Measurements from ENCODE around the gene CWC25.
"Not testable (repeated sequence)": the region's sequence is repeated elsewhere in the genome, so short reads cannot be mapped to it uniquely, and the experiment has no call there.

The CWC25 gene

DNA sequence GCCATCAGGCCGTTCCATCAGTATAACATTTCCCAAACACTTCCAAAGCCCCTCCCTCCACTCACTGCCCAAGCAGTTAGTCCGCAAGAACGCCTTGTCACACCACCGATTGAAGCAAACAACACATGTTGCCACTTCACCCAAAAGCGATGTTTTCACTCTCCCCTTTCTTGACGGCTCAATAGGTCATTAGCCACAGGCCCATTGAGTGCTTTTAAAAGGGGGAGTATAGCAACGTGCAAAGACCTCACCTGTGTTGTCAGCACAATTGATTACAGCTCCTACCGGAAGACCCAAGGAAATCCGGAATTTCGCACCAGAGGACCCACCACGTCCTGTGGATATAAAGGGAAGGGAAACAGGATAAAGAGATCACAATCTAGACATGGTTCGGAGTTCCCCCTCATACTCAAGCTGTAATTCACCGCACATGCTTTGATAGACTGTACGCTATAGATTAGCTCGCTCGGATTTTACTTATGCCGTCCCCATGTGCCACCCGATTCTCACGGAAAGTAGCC is 27.7 kb upstream of the CWC25 start:
- DNase-seq, result no peak

- DNase-seq, result no peak
Measured at GRCh38 chr17:38851434-38851833, 26.3 kb upstream of the CWC25 start.

DNA sequence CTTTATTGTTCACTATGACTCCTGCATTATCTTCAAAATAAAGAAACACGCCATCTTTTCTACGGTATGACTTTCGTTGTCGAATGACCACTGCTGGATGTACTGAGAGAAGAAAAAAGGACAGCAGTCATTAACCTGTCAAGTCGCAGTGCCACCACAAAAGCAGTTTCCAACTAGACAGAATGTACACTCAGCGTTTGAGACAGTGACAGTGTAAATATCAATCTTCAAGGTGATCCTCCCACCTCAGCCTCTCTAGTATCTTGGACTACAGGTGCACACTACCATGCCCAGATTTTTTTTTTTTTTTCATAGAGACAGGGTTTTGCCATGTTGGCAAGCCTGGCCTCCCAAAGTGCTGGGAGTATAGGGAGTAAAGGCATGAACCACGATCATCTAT is 25.3 kb upstream of the CWC25 start:
- DNase-seq, result no peak

DNA sequence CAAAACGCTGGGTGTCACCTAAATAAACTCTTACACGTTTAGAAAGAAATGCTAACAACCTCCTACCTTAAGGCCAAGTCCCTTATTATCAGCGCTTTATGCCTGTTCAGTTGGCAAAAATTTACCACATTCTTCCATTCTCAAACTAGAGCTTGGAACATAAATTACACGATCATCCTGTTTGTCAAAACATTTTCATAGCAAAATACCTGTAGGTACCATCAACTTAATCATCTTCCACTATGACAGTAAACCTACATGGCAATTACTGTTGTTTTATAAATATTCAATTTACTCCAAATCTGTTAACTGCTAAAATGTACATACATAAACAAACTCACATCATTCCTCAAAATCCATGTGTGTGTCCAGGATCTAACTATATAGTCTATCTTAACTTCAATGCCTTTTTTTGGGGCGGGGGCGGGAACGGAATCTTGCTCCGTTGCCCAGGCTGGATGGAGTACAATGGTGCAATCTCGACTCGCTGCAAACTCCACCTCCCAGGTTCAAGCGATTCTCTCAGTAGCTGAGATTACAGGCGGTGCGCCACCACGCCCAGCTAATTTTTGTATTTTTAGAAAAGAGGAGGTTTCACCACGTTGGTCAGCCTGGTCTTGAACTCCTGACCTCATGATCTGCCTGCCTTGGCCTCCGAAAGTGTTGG is 24.0 kb upstream of the CWC25 start:
- DNase-seq, result no peak

DNA sequence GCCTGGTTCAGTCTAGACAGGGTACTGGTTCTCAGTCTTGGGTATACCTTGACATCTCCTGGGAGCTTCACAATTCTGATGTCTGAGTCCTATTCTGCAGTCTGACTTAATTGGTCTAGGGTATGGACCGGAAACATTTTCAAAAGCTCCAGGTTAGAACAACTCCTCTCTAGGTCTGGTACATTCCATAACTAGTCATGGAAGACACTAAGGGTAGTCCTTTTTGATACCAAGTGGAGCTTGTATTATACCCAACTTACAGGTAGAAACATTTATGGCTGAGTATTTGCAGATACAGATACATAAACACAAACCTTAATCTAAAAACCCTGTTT is 23.4 kb upstream of the CWC25 start:
- no peak for DNase-seq

DNA sequence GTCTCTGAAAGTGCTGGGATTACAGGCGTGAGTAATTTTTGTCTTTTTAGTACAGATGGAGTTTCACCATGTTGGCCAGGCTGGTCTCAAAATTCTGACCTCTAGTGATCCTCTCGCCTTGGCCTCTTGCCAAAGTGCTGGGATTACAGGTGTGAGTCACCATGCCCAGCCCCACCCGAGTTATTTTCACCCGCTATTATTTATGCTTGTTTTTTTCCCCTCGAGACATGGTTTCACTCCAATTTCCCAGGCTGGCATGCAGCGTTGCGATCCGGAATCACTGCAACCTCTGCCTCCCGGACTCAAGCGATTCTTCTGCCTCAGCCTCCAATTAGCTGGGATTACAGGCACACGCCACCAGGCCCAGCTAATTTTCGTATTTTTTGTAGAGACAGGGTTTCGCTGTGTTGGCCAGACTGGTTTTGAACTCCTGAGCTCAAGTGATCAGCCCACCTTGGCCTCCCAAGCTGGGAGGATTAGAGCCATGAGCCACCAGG is 19.2 kb upstream of the CWC25 start:
- no peak for DNase-seq

- no peak for DNase-seq
Measured at GRCh38 chr17:38825762-38826247, 684 bp upstream of the CWC25 start.

DNA sequence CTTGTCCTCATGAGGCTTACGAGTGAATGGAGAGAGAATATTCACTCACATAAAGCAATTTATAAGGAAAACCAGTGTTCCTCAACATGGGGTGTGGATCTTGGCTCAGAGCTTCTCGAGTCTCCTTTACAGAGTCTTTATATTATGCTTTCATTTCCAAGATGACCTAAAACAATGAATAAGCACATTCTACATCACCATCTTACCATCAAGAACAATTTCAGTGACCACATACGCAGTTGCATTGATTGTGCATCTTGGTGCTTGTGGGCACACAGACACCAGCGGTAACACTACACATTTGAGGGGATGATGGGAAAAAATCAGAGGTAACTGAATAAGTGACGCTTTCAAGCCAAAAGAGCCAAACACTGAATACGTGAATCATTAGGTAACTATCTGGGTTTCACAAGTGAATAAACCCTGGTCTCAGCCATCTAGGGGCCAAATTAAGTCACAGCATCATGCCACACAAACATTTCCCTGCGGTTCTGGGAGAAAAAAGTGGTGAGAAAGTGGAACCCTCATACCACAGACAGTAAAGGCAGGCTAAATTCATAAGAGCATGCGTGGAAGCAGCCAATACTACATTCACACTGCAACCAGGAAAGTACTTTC is 9.4 kb downstream of the CWC25 start:
- no peak for DNase-seq

DNA sequence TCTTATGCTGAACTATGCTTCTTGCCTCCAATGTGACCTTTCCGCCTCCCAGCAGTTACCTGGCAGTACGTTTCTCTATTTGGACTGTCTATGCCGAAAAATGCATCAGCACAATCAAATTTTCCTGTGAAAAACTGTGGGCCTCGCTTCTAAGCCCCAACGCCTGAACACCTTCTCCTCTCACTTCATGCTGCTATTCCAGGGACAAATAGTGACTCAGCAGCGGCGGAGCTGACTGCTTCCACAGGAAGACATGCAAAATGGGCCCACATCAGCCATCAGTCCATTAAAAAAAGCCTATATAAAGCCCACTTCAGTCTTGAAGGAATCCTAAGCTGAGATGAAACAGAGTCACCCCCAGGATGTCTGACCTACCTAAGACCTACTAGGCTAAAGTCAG is 15.3 kb downstream of the CWC25 start:
- DNase-seq, result no peak

- DNase-seq, result no peak
Measured at GRCh38 chr17:38800237-38800760, 24.8 kb downstream of the CWC25 start.

DNA sequence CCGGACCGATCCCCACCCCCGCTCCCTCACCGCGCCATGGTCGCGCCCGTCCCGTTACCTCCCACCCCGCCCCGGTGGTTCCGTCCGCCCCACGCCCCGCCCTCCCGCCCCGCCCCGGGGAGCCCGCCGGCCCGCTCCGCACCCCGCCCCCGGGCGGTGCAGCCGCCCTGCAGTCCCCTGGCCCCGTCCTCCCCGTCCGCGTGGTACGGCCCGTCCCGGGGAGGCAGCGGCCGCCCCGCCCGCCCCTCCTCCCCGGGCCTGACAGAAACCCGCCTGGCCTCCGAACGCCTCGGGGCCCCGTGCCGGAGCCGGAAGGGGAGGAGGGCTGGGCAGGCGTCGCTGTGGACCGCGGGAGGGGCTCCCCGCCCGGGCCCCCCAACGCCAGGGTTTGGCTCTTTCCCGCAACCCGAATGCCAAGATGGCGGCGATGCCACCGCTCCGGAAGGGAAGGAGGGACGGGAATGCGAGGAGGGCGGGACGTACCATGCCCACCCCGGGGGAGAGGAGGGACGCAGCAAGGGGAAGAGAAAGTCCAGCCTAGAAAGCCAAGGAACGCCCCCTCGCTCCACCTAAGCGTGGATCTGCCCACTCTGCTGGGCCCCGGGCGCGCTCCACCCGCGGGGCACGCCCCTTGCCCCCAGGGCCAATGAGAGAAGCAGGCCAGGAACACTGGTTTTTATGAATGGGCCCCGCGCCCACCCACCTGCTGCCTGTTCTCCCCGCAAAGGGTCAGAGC is 25.5 kb downstream of the CWC25 start, which contains the start of gene PIP4K2B:
PIP4K2B (minus strand) TSS at position 56 of the 736 bp plus-strand sequence. CDS start 132 bp downstream, outside the sequence.
- peak; percentile 98 to 99 for DNase-seq

DNA sequence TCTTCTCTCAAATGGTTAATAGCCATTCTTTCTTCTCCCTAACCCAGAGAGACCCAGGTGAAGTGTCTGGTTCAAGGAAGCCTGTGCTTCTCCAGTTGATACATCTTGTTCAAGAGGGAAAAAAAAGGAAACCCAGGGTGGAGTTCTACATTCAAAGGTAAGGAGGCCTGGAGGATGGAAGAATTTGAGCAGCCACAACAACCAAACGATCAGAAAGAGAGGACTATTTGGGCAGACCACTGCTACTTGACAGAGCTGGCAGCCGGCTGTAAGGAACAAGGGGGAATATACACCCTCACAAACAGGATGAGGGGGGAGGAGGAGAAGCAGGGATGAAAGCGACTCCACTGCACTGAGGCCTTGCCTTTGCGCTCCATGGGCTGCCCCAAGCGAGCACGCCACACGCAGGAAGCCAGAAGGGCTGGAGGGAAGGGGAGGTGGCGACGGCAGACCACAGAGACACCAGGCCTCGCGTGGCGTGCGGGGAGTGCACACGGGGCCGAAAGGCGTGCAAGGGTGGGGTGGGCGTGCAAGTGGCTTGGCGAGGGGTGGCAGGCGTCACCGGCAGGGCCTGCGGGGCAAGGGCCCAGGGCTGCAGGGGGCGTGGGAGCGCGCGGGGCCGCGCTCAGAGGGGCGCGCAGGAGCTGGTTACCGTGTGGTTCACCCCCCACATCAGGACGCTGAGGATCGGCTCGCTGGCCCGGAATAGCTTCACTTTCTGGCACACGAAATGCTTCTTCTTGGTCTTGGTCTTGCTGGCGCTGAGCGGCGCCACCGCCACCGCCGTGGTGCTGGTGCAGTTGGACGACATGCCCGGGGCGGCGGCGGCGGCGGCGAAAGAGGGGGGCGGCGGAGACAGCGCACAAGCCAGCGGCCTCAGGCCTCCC is 26.3 kb downstream of the CWC25 start:
- DNase-seq, result peak; percentile 39 to 48

- DNase-seq, result no peak
Measured at GRCh38 chr17:38797828-38798227, 27.3 kb downstream of the CWC25 start.

DNA sequence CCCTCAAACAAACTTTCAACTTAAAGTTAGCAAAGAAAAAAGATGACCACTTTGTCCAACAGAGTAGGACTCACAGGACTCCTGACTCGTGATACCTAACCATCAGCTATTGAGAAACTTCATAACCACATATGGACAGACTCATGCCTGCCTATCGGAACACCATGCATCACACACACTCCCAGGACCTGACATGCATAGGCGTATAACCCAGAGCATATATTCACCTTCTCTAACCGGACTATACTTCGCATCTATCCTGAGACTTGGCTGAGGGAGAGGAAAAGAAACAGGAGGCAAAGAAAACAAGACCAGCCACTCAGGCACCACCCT is 28.0 kb downstream of the CWC25 start:
- peak in 1 of 2 experiments; percentile 21 for DNase-seq

- peak; percentile 21 to 29 for DNase-seq
Measured at GRCh38 chr17:38796451-38797157, 28.5 kb downstream of the CWC25 start.

DNA sequence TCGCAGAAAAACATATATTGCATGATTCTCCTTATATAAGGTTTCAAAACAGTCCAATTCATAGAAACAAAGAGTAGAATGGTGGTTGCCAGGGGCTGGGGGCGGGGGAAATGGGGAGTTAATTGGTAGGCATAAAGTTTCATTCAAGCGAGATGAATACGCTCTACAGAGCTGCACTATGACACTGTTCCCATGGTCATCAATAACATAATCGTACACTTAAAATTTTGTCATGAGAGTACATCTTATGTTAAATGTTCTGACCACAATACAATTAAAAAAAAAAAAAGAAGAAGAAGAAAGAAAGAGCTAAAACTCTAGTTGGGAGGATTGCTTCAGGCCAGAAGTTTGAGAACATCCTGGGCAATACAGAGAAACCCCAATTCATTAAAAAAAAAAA is 30.9 kb downstream of the CWC25 start:
- DNase-seq, result no peak

- no peak for DNase-seq
Measured at GRCh38 chr17:38791162-38791561, 34.0 kb downstream of the CWC25 start.

DNA sequence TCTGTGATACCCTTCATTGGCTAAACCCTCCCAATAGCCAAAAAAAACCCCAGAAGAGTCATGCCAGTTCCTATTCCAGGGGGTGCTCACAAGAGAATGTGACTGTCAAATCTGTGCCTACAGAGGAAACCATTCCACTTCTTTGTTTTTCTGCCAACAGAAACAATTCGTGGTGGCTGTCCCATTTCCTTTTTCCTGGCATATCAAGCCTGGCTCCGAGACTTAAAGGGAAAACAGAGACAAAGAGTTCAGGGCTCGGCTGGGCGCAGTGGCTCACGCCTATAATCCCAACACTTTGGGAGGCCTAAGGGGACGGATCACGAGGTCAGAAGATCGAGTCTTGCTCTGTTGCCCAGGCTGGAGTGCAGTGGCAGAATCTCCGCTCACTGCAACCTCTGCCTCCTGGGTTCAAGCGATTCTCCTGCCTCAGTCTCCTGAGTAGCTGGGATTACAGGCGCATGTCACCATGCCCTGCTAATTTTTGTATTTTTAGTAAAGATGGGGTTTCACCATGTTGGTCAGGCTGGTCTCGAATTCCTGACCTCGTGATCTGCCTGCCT is 34.9 kb downstream of the CWC25 start:
- DNase-seq, result not testable (repeated sequence)

DNA sequence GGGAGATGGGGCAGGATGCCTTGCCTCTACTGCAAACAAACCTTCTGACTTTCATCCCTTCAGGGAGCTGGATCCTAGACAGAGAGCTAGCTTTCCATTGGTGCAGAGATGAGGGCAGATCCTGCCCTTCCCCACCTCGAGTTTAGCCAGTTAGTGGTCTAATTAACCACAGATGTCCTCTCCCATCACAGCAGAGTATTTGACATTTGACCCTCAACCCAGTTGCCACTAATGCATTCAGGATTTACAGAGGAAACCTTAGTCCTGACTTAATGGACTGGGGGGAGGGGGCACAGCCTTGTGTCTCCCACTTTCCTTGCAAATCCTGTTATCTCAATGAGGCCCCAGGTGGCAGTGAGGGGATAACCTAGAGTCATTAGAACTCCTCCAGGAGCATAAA is 35.9 kb downstream of the CWC25 start:
- DNase-seq, result no peak

DNA sequence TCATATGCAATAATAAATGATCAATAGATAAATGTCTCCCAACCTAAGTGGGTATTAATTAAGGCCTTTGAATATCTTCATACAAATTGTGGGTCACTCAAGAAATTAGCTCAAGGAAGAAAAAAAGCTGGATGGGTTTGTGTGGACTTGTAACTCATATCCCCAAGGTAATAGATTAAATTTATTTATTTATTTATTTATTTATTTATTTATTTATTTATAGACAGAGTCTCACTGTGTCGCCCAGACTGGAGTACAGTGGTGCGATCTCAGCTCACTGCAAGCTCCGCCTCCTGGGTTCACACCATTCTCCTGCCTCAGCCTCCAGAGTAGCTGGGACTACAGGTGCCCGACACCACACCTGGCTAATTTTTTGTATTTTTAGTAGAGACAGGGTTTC is 37.1 kb downstream of the CWC25 start:
- not testable (repeated sequence) for DNase-seq

DNA sequence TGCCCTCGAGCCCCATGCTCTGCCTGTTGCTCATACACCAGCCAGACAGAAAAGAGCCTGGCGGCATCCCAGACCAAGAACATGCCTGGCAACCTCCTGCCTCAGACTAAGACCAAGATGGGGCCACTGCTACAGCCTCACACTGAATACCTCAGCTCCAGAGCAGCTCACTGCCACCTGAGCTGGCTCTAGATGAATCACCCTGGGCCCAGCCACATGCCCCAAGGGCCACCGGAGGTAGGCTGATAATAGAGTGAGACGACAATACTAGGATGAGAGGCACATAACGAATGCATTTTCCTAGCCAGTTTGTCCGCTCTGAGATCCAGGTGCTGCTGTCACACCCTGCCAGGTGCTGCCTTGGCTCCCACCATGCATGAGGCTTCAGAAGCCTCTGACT is 38.7 kb downstream of the CWC25 start:
- DNase-seq, result no peak

All from AML-193 (cell line).